Adrenal gland (tissue), 12 donors: ENCODE measurements around the gene TPRX1. TPM values are rescaled to one million over a fixed set of nuclear protein-coding genes. Genes with fewer than 3 reads are reported as not detected.
"Not testable (repeated sequence)": the region's sequence is repeated elsewhere in the genome, so short reads cannot be mapped to it uniquely, and the experiment has no call there.

Experiments
- DNase-seq, 7 donors: peaks; one replicate each; pipeline ENCODE4 v3.0.0-alpha.2; 2019 to 2020
- H3K27ac ChIP-seq, 5 donors: fragments of 200-600 bp; sonication (generic) in 4 of 5; 1 replicate in 3 of 5; 2 replicates in 2 of 5; pipeline versions ENCODE4 v1.5.1 to v1.8.0; 2016 to 2020; ENCODE audit warnings: mild to moderate bottlenecking in 1 of 5
- H3K27me3 ChIP-seq: fragments of 200-600 bp; 2 replicates; pipeline ENCODE4 v1.8.0; 2021
- H3K36me3 ChIP-seq, 2 donors: fragments of 200-600 bp; replicated peaks in 1 of 2; 1 replicate in 1 of 2; 2 replicates in 1 of 2; pipeline versions ENCODE4 v1.5.1 to v1.8.0; 2018 to 2022
- H3K4me1 ChIP-seq, 2 donors: fragments of 200-600 bp; replicated peaks in 1 of 2; 1 replicate in 1 of 2; 2 replicates in 1 of 2; pipeline versions ENCODE4 v1.5.1 to v1.8.0; 2018 to 2021
- H3K4me3 ChIP-seq, 4 donors: fragments of 200-600 bp; sonication (generic) in 3 of 4; one replicate each; pipeline ENCODE4 v1.5.1; 2016 to 2018
- H3K9me3 ChIP-seq, 3 donors: fragments of 200-600 bp; sonication (generic) in 1 of 3; replicated peaks in 1 of 3; 1 replicate in 2 of 3; 2 replicates in 1 of 3; pipeline versions ENCODE4 v1.5.1 to v1.8.0; 2016 to 2021
- CTCF ChIP-seq, 6 experiments: fragments of 450-650 bp in 4 of 6; fragments of 200-600 bp in 2 of 6; sonication (generic) in 1 of 6; IDR thresholded peaks; 1 replicate in 5 of 6; 2 replicates in 1 of 6; pipeline versions ENCODE4 v1.5.1 to v1.8.0; 2016 to 2021; ENCODE audit warnings: antibody characterized with exemption in 6 of 6, mild to moderate bottlenecking in 2 of 6, moderate library complexity in 1 of 6
- POLR2A ChIP-seq, 2 donors: fragments of 450-650 bp; IDR thresholded peaks; one replicate each; pipeline ENCODE4 v1.6.1; 2017; ENCODE audit warnings: antibody characterized with exemption in 2 of 2, mild to moderate bottlenecking in 2 of 2, moderate library complexity in 1 of 2
- WGBS, 4 donors: extraction: QIAGEN DNeasy Blood & Tissue Kit in 2 of 4; methylation state at CpG; one replicate each; pipeline versions ENCODE4 v1.1.5 to v1.1.7; 2013 to 2017; 5-methylcytosine and 5-hydroxymethylcytosine counted together
- intact Hi-C, 2 donors: fragments of 100-400 bp; cut with DNase I; formaldehyde crosslinking; loops; one replicate each; pipeline versions ENCODE4 v1.14.1 to v1.15.0; 2022 to 2023
- polyA plus RNA-seq, 3 donors: library from polyadenylated mRNA; stranded (reverse); fragments of 200-250 nt in 2 of 3; fragments of 350-450 nt in 1 of 3; fragmentation: Illumina TruSeq in 1 of 3; extraction: RNeasy Lipid Tissue Mini Kit (QIAGEN cat#74804) in 1 of 3; gene quantifications; one replicate each; pipeline ENCODE4 v1.2.3, GENCODE V29; 2013 to 2014
- total RNA-seq, 9 donors: library from RNA; depleted of rRNA in 4 of 9; stranded (reverse); fragments of >200 nt in 4 of 9; fragments of 120-200 nt in 1 of 9; fragmentation: NEBNext Ultra II Directional in 1 of 9; extraction: Animal tissue kit (Norgen Biotek cat#: 25700) in 1 of 9; gene quantifications; one replicate each; pipeline versions ENCODE4 v1.1.0 to v1.2.4, GENCODE V29; 2013 to 2023
- donor health status: healthy with polysubstance abuse.
- donor health status: Bipolar disorder and iron deficiency.
- donor health status: DM: yes; HTN: yes; CAD: no.
- donor health status: DM: no; HTN: no; CAD: no.
- donor health status: DM: no; HTN: no; CAD: no.
- donor health status: DM: yes; HTN: yes; CAD: no.

Gene TPRX1
- total and polyA plus RNA-seq, 12 donors, result not detected

DNA sequence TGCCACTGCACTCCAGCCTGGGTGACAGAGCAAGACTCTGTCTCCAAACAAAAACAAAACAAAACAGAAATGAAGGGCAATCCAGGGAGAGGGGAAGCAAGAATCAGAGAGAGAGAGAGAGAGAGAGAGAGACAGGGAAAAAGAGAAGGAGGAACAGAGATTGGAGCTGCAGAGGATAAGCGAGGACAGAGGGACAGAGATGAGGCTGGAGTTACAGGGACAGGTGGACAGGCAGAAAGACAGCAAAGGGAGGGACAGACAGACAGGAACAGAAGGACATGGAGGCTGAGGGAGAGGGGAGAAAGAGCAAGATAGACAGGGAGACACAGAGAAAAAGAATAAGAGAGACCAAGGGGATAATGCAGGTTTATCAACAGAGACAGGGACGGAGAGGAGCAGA is 16.1 kb upstream of the TPRX1 start:
- H3K4me3 ChIP-seq, result no peak overlapping the region
- WGBS, 4 donors, result 62 to 81% (median 76%) methylated on average over 2 of the region's 2 CpGs
- H3K27me3 ChIP-seq, result no peaks in the 10 kb centered on the region
- no peaks in the 10 kb centered on the region for H3K4me1 ChIP-seq
- H3K9me3 ChIP-seq, result no peaks in the 10 kb centered on the region
- DNase-seq, result no peak
- intact Hi-C loops, result no loop called here
- no peaks in the 10 kb centered on the region for H3K36me3 ChIP-seq
- TF ChIP-seq POLR2A (IDR thresholded peaks at IDR 0.05) (no peak), CTCF (IDR thresholded peaks at IDR 0.05) (no peak)
- no peak overlapping the region for H3K27ac ChIP-seq

- no peak for TF ChIP-seq POLR2A (IDR thresholded peaks at IDR 0.05)
- no peak overlapping the region for H3K27ac ChIP-seq
- H3K4me1 ChIP-seq, result no peaks in the 10 kb centered on the region
- 29 to 39% (median 34%) methylated on average over 10 of the region's 10 CpGs for WGBS, 4 donors
- H3K36me3 ChIP-seq, result no peaks in the 10 kb centered on the region
- no peak overlapping the region for H3K4me3 ChIP-seq
- no peaks in the 10 kb centered on the region for H3K27me3 ChIP-seq
- no peaks in the 10 kb centered on the region for H3K9me3 ChIP-seq
- DNase-seq, result no peak
- intact Hi-C loops, result no loop called here
Measured at GRCh38 chr19:47819858-47820257, 15.5 kb upstream of the TPRX1 start.

GRCh38 chr19:47818221-47818620 is 13.9 kb upstream of the TPRX1 start:
- H3K27me3 ChIP-seq, H3K9me3 ChIP-seq, DNase-seq, H3K27ac ChIP-seq, intact Hi-C loops, H3K36me3 ChIP-seq, H3K4me3 ChIP-seq, H3K4me1 ChIP-seq: not testable (repeated sequence)
- WGBS, 4 donors, result 86 to 89% (median 88%) methylated on average over 1 of the region's 1 CpG

- H3K4me3 ChIP-seq, DNase-seq, intact Hi-C loops, H3K4me1 ChIP-seq, H3K9me3 ChIP-seq, H3K27me3 ChIP-seq, H3K36me3 ChIP-seq, H3K27ac ChIP-seq: not testable (repeated sequence)
- WGBS, 4 donors, result 87 to 95% (median 91%) methylated on average over 8 of the region's 8 CpGs
Measured at GRCh38 chr19:47816270-47816669, 11.9 kb upstream of the TPRX1 start.

DNA sequence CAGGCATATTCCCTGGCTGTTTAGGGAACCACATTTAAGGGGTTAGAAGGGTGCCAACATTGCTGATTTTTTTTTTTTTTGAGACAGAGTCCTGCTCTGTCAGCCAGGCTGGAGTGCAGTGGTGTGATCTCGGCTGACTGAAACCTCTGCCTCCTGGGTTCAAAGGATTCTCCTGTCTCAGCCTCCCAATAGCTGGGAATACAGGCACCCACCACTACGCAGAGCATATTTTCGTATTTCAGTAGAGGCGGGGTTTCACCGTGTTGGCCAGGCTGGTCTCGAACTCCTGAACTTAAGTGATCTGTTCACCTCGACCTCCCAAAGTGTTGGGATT is 9.6 kb upstream of the TPRX1 start:
- no peak overlapping the region for H3K27ac ChIP-seq
- intact Hi-C loops, result loop anchor here in 1 of 2 donors (2.0 kb wide), 1 partner anchor 49 kb away; no protein-coding TSS in a partner anchor
- no peaks in the 10 kb centered on the region for H3K36me3 ChIP-seq
- no peaks in the 10 kb centered on the region for H3K4me1 ChIP-seq
- no peaks in the 10 kb centered on the region for H3K9me3 ChIP-seq
- no peak for DNase-seq
- 59 to 68% (median 62%) methylated on average over 6 to 7 of the region's 7 CpGs for WGBS, 4 donors
- H3K27me3 ChIP-seq, result no peaks in the 10 kb centered on the region
- TF ChIP-seq POLR2A (IDR thresholded peaks at IDR 0.05) (no peak), CTCF (IDR thresholded peaks at IDR 0.05) (no peak)
- no peak overlapping the region for H3K4me3 ChIP-seq

DNA sequence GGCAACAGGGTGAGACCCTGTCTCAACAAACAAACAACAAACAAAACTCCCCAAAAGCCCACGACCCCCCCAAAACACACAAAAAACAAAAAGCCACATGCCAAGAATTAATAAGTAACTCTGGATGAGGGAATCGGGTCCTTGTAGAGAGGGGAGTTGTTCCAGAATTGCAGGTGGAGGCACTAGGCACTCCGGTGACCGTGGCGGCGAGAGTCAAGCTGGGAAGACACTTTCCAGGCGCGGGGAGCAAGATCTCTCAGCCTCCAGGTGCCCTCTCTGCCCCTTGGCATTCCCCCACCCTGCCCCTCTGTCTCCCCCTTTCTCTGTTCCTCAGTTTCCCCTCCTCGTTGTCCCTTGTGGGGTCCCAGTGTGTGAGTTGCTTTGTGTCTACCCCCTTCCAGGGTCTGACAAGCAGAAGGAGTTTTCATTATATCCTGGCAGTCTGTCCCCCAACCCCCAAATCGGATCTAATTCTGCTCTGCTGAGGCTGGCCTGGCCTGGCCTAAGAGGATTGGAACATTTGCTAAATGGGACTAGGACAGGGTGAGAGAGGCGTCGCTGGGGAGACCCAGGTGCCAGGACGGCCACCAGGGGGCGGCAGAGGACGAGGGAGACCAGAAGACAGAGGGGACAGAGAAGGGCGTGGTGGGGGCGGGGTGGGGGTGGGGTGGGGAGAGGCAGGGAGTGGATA is 9.1 kb upstream of the TPRX1 start:
- H3K27ac ChIP-seq, result no peak overlapping the region
- 35 to 44% (median 38%) methylated on average over 16 to 17 of the region's 17 CpGs for WGBS, 4 donors
- no peaks in the 10 kb centered on the region for H3K4me1 ChIP-seq
- no peaks in the 10 kb centered on the region for H3K9me3 ChIP-seq
- H3K27me3 ChIP-seq, result no peaks in the 10 kb centered on the region
- TF ChIP-seq CTCF (IDR thresholded peaks at IDR 0.05) (peak; percentile 10 to 60 (median 46)), POLR2A (IDR thresholded peaks at IDR 0.05) (no peak)
- DNase-seq, result peak; percentile 64 to 80 (median 73)
- intact Hi-C loops, result loop anchor here in 1 of 2 donors (2.0 kb wide), 1 partner anchor 49 kb away; no protein-coding TSS in a partner anchor
- no peak overlapping the region for H3K4me3 ChIP-seq
- no peaks in the 10 kb centered on the region for H3K36me3 ChIP-seq
